ENCODE data around the gene PLEKHN1.

DNA sequence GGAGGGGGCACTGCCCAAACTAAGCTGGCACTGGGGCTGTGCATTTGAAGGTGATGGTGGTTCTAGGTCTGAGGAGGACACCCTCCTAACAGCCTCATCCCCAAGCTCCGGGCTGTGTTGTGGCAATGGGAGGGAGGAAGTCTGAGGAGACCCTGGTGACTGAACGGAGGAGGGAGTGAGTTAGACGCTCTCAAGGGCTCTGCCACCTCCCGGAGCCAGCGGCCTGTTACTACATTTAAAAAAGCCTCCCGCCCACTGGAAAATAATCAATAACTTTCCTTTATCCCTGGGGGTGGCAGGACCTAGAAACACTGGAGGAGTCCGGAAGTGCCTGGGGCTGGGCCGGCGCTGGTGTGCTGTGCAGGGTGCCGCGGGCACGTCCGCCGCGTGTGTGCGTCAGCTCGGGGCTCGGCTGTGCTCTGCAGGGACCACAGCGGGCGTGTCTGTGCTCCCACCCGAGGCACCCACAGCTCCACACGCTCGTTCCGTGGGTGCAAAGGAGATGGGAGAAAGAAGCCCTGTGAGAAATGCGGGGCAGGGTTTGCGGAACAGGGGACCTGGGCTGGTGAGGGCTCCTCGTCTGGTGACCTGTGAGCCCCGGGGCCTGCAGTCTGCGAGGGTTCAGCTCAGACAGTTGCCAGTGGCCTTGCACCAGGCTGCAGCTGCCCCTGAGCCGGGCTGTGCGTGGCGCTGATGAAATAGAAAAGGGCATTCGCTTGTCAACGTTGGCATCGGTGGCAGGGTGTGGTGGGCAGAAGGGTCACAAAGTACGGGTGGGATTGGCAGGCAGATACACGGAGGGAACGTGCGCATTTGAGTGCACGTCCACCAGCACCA, 37.2 kb upstream of the PLEKHN1 start:
- TF ChIP-seq, protein P1, sequence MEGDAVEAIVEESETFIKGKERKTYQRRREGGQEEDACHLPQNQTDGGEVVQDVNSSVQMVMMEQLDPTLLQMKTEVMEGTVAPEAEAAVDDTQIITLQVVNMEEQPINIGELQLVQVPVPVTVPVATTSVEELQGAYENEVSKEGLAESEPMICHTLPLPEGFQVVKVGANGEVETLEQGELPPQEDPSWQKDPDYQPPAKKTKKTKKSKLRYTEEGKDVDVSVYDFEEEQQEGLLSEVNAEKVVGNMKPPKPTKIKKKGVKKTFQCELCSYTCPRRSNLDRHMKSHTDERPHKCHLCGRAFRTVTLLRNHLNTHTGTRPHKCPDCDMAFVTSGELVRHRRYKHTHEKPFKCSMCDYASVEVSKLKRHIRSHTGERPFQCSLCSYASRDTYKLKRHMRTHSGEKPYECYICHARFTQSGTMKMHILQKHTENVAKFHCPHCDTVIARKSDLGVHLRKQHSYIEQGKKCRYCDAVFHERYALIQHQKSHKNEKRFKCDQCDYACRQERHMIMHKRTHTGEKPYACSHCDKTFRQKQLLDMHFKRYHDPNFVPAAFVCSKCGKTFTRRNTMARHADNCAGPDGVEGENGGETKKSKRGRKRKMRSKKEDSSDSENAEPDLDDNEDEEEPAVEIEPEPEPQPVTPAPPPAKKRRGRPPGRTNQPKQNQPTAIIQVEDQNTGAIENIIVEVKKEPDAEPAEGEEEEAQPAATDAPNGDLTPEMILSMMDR (IDR thresholded peaks at IDR 0.05; ENCODE audit: low read length): no peak
- TF ChIP-seq EZH2 (optimal IDR thresholded peaks at IDR 0.05; ENCODE audit: low read depth, low read length): no peak
- TF ChIP-seq EZH2phosphoT487 (IDR thresholded peaks at IDR 0.05; ENCODE audit: low read length): no peak
